NCI-H460 (cell line): ENCODE results near the gene SASH1. TPM values are rescaled to one million over a fixed set of nuclear protein-coding genes. Genes with fewer than 3 reads are reported as not detected.
A peak's percentile ranks its signal among the peaks of the same experiment; 100 is the strongest.

Source experiments
- DNase-seq: peaks from one replicate; pipeline ENCODE4 v3.0.0-alpha.2; 2016; ENCODE audit warnings: low read depth; ENCODE audit errors: extremely low read depth
- total RNA-seq: library from RNA; depleted of rRNA; stranded (reverse); fragments of >200 nt; shearing (Covaris generic); gene quantifications from 2 replicates; pipeline ENCODE4 v1.2.3, GENCODE V29; 2014

SASH1 gene
- total RNA-seq, 1 experiment from 2014 or later: 11.7 TPM

- no peak for DNase-seq
Observed at GRCh38 chr6:148513145-148514071, 170.8 kb downstream of the SASH1 start.

GRCh38 chr6:148514091-148514845 is 171.6 kb downstream of the SASH1 start:
- DNase-seq: no peak

- no peak for DNase-seq
Observed at GRCh38 chr6:148516217-148516616, 173.6 kb downstream of the SASH1 start.

GRCh38 chr6:148516617-148517016 is 174.0 kb downstream of the SASH1 start:
- no peak for DNase-seq

GRCh38 chr6:148517470-148517869 is 174.8 kb downstream of the SASH1 start:
- no peak for DNase-seq

GRCh38 chr6:148518511-148519156 is 176.0 kb downstream of the SASH1 start:
- DNase-seq: peak; percentile 77

- DNase-seq: no peak
Observed at GRCh38 chr6:148520109-148520841, 177.6 kb downstream of the SASH1 start.

- no peak for DNase-seq
Observed at GRCh38 chr6:148521158-148521557, 178.5 kb downstream of the SASH1 start.

- DNase-seq: peak; percentile 64
Observed at GRCh38 chr6:148521586-148521985, 178.9 kb downstream of the SASH1 start.

- no peak for DNase-seq
Observed at GRCh38 chr6:148523048-148523447, 180.4 kb downstream of the SASH1 start.

- DNase-seq: no peak
Observed at GRCh38 chr6:148523551-148523950, 180.9 kb downstream of the SASH1 start.

GRCh38 chr6:148524471-148524882 is 181.8 kb downstream of the SASH1 start:
- no peak for DNase-seq

- DNase-seq: no peak
Observed at GRCh38 chr6:148524976-148525375, 182.3 kb downstream of the SASH1 start.

GRCh38 chr6:148525453-148525852 is 182.8 kb downstream of the SASH1 start:
- DNase-seq: no peak

- DNase-seq: no peak
Observed at GRCh38 chr6:148526145-148526544, 183.5 kb downstream of the SASH1 start.

- DNase-seq: no peak
Observed at GRCh38 chr6:148528292-148528691, 185.7 kb downstream of the SASH1 start.

GRCh38 chr6:148529010-148529409 is 186.4 kb downstream of the SASH1 start:
- no peak for DNase-seq

- DNase-seq: peak; percentile 62
Observed at GRCh38 chr6:148530394-148530953, 187.8 kb downstream of the SASH1 start.

- DNase-seq: no peak
Observed at GRCh38 chr6:148530976-148531375, 188.3 kb downstream of the SASH1 start.

- DNase-seq: no peak
Observed at GRCh38 chr6:148532698-148533097, 190.1 kb downstream of the SASH1 start.
